Prostate gland (tissue), 2 donors: ENCODE data around the gene OTUB2. TPM values are rescaled to one million over a fixed set of nuclear protein-coding genes. Genes with fewer than 3 reads are reported as not detected.

Experiments
- DNase-seq: peaks from one replicate; pipeline ENCODE4 v3.0.0-alpha.2; 2019; ENCODE audit warnings: low spot score
- H3K27ac ChIP-seq, 2 donors: fragments of 200-600 bp; sonication (generic); 2 replicates each; pipeline ENCODE4 v1.5.1; 2017 to 2019
- H3K27me3 ChIP-seq: fragments of 200-600 bp; sonication (generic); replicated peaks from 2 replicates; pipeline ENCODE4 v1.5.1; 2019; ENCODE audit not compliant: insufficient read depth
- H3K36me3 ChIP-seq, 2 donors: fragments of 200-600 bp; sonication (generic); 1 replicate in 1 of 2; 2 replicates in 1 of 2; pipeline versions ENCODE4 v1.5.1 to v1.8.1; 2017 to 2019
- H3K4me1 ChIP-seq: fragments of 200-600 bp; sonication (generic); replicated peaks from 2 replicates; pipeline ENCODE4 v1.5.1; 2019
- H3K4me3 ChIP-seq, 2 donors: fragments of 200-600 bp; sonication (generic); 2 replicates each; pipeline ENCODE4 v1.5.1; 2017 to 2019
- H3K9me3 ChIP-seq: fragments of 200-600 bp; sonication (generic); 2 replicates; pipeline ENCODE4 v1.5.1; 2017
- CTCF ChIP-seq, 4 experiments: fragments of 200-600 bp in 2 of 4; fragments of 450-650 bp in 2 of 4; sonication (generic) in 2 of 4; IDR thresholded peaks; 1 replicate in 3 of 4; 2 replicates in 1 of 4; pipeline ENCODE4 v1.5.1; 2016 to 2019; ENCODE audit warnings: antibody characterized with exemption in 4 of 4, mild to moderate bottlenecking in 2 of 4, moderate library complexity in 2 of 4
- POLR2A ChIP-seq: fragments of 450-650 bp; IDR thresholded peaks from one replicate; pipeline ENCODE4 v1.6.1; 2016; ENCODE audit warnings: antibody characterized with exemption, mild to moderate bottlenecking
- POLR2AphosphoS5 ChIP-seq: sonication (generic); formaldehyde crosslinking; IDR thresholded peaks from one replicate; pipeline ENCODE4 v1.6.1; 2017; ENCODE audit warnings: antibody characterized with exemption
- WGBS: methylation state at CpG from one replicate; pipeline ENCODE4 v1.1.5; 2018; 5-methylcytosine and 5-hydroxymethylcytosine counted together
- intact Hi-C: fragments of 100-400 bp; cut with DNase I; formaldehyde crosslinking; loops from one replicate; pipeline ENCODE4 v1.14.2; 2022
- total RNA-seq, 2 donors: library from RNA; depleted of rRNA; stranded (reverse); fragments of >200 nt; gene quantifications; one replicate each; pipeline ENCODE4 v1.1.0, GENCODE V29; 2016

Gene OTUB2
- total RNA-seq, 2 donors from 2014 or later = 1.5 to 3.0 TPM

- Histone ChIP-seq H3K4me3 (no peak overlapping the region), H3K27me3 (no peaks in the 10 kb centered on the region), H3K36me3 (no peaks in the 10 kb centered on the region), H3K27ac (no peak overlapping the region), H3K4me1 (no peaks in the 10 kb centered on the region), H3K9me3 (no peaks in the 10 kb centered on the region)
- intact Hi-C loops = loop anchor here (10.0 kb wide), 1 partner anchor 339 kb away; no protein-coding TSS in a partner anchor
- 86% methylated on average over 6 of the region's 6 CpGs for WGBS
- no peak for TF ChIP-seq POLR2A
- no peak for TF ChIP-seq POLR2AphosphoS5
- no peak for TF ChIP-seq CTCF (IDR thresholded peaks at IDR 0.05)
- DNase-seq = no peak
These were observed 32.8 kb upstream of the OTUB2 start for GRCh38 chr14:93993382-93993781.

- Histone ChIP-seq H3K4me1 (no peaks in the 10 kb centered on the region), H3K36me3 (no peaks in the 10 kb centered on the region), H3K4me3 (no peak overlapping the region), H3K9me3 (no peaks in the 10 kb centered on the region), H3K27me3 (no peaks in the 10 kb centered on the region), H3K27ac (no peak overlapping the region)
- intact Hi-C loops = loop anchor here (10.0 kb wide), 1 partner anchor 340 kb away; no protein-coding TSS in a partner anchor
- 51% methylated on average over 13 of the region's 13 CpGs for WGBS
- no peak for DNase-seq
- TF ChIP-seq POLR2A = no peak
- TF ChIP-seq POLR2AphosphoS5 = no peak
- no peak for TF ChIP-seq CTCF (IDR thresholded peaks at IDR 0.05)
These were observed 31.0 kb upstream of the OTUB2 start for GRCh38 chr14:93994919-93995682.

- no peak overlapping the region for H3K4me3 ChIP-seq
- no peaks in the 10 kb centered on the region for H3K36me3 ChIP-seq
- no peaks in the 10 kb centered on the region for H3K27me3 ChIP-seq
- no peaks in the 10 kb centered on the region for H3K4me1 ChIP-seq
- DNase-seq = no peak
- intact Hi-C loops = loop anchor here (10.0 kb wide), 1 partner anchor 341 kb away; no protein-coding TSS in a partner anchor
- 61% methylated on average over 8 of the region's 8 CpGs for WGBS
- H3K9me3 ChIP-seq = no peaks in the 10 kb centered on the region
- H3K27ac ChIP-seq = no peak overlapping the region
- TF ChIP-seq CTCF (IDR thresholded peaks at IDR 0.05) (no peak), POLR2AphosphoS5 (no peak), POLR2A (no peak)
These were observed 29.9 kb upstream of the OTUB2 start for GRCh38 chr14:93996130-93996695.

- Histone ChIP-seq H3K9me3 (no peaks in the 10 kb centered on the region), H3K27ac (no peak within 1 kb of the TSS), H3K36me3 (no peaks in the 10 kb centered on the region), H3K27me3 (no peaks in the 10 kb centered on the region), H3K4me1 (no peaks in the 10 kb centered on the region), H3K4me3 (no peak within 1 kb of the TSS)
- 83% methylated on average over 1 of the region's 1 CpG for WGBS
- no peak for DNase-seq
- TF ChIP-seq POLR2AphosphoS5 = no peak
- intact Hi-C loops = loop anchor here (10.0 kb wide), 1 partner anchor 342 kb away; no protein-coding TSS in a partner anchor
These were observed 29.1 kb upstream of the OTUB2 start, which contains the start of gene CCDC197 for GRCh38 chr14:93997082-93997481. CCDC197 (plus strand) TSS chr14:93997301; CDS start chr14:93998132, 831 bp downstream.

- WGBS = 89% methylated on average over 17 of the region's 17 CpGs
- intact Hi-C loops = loop anchor here (10.0 kb wide), 1 partner anchor 343 kb away; no protein-coding TSS in a partner anchor
These were observed 27.9 kb upstream of the OTUB2 start for GRCh38 chr14:93997916-93998870.

More at GRCh38 chr14:93997916-93998870, 27.9 kb upstream of the OTUB2 start:
- H3K27ac ChIP-seq = no peak overlapping the region
- no peaks in the 10 kb centered on the region for H3K36me3 ChIP-seq
- DNase-seq = no peak
- TF ChIP-seq POLR2AphosphoS5 = no peak
- no peak for TF ChIP-seq CTCF (IDR thresholded peaks at IDR 0.05)
- TF ChIP-seq POLR2A = no peak
- no peaks in the 10 kb centered on the region for H3K9me3 ChIP-seq
- H3K4me1 ChIP-seq = no peaks in the 10 kb centered on the region
- no peak overlapping the region for H3K4me3 ChIP-seq
- no peaks in the 10 kb centered on the region for H3K27me3 ChIP-seq
